ENCODE results near the gene STEEP1. TPM values are rescaled to one million over a fixed set of nuclear protein-coding genes. Genes with fewer than 3 reads are reported as not detected.

STEEP1 gene
- total RNA-seq, 1 donor from 2014 or later: 18.3 TPM

GRCh38 chrX:119549327-119550016, 15.7 kb downstream of the STEEP1 start:
- TF ChIP-seq CTCF (IDR thresholded peaks at IDR 0.05; ENCODE audit: unreplicated experiment): no peak
- no peak for DNase-seq (ENCODE audit: low spot score, unreplicated experiment)
- no peak overlapping the region for H3K4me3 Mint-ChIP-seq (ENCODE audit: low read depth)
- no peaks in the 10 kb centered on the region for H3K36me3 Mint-ChIP-seq (ENCODE audit: insufficient read depth)
- H3K27ac Mint-ChIP-seq: no peak overlapping the region
- H3K27me3 Mint-ChIP-seq: no peaks in the 10 kb centered on the region
- peaks cover 6% of the 10 kb centered on the region for H3K9me3 Mint-ChIP-seq (ENCODE audit: low read depth)
- H3K4me1 Mint-ChIP-seq (ENCODE audit: low read depth): no peaks in the 10 kb centered on the region

- Mint-ChIP-seq H3K9me3 (ENCODE audit: low read depth) (peaks cover 11% of the 10 kb centered on the region), H3K36me3 (ENCODE audit: insufficient read depth) (peaks cover 8% of the 10 kb centered on the region), H3K27ac (no peak overlapping the region), H3K27me3 (no peaks in the 10 kb centered on the region), H3K4me1 (ENCODE audit: low read depth) (no peaks in the 10 kb centered on the region), H3K4me3 (ENCODE audit: low read depth) (no peak overlapping the region)
- no peak for TF ChIP-seq CTCF (IDR thresholded peaks at IDR 0.05; ENCODE audit: unreplicated experiment)
- no peak for DNase-seq (ENCODE audit: low spot score, unreplicated experiment)
These were observed 24.0 kb downstream of the STEEP1 start for GRCh38 chrX:119541188-119541587.

- H3K36me3 Mint-ChIP-seq (ENCODE audit: insufficient read depth): peaks cover 8% of the 10 kb centered on the region
- no peak overlapping the region for H3K27ac Mint-ChIP-seq
- no peaks in the 10 kb centered on the region for H3K27me3 Mint-ChIP-seq
- no peaks in the 10 kb centered on the region for H3K4me1 Mint-ChIP-seq (ENCODE audit: low read depth)
- peaks cover 11% of the 10 kb centered on the region for H3K9me3 Mint-ChIP-seq (ENCODE audit: low read depth)
- DNase-seq (ENCODE audit: low spot score, unreplicated experiment): no peak
- TF ChIP-seq CTCF (IDR thresholded peaks at IDR 0.05; ENCODE audit: unreplicated experiment): no peak
- no peak overlapping the region for H3K4me3 Mint-ChIP-seq (ENCODE audit: low read depth)
These were observed 25.3 kb downstream of the STEEP1 start for GRCh38 chrX:119539872-119540271.

- TF ChIP-seq CTCF (IDR thresholded peaks at IDR 0.05; ENCODE audit: unreplicated experiment): no peak
- peaks cover 8% of the 10 kb centered on the region for H3K36me3 Mint-ChIP-seq (ENCODE audit: insufficient read depth)
- no peaks in the 10 kb centered on the region for H3K27me3 Mint-ChIP-seq
- H3K4me3 Mint-ChIP-seq (ENCODE audit: low read depth): no peak overlapping the region
- H3K9me3 Mint-ChIP-seq (ENCODE audit: low read depth): peaks cover 21% of the 10 kb centered on the region
- no peak overlapping the region for H3K27ac Mint-ChIP-seq
- no peaks in the 10 kb centered on the region for H3K4me1 Mint-ChIP-seq (ENCODE audit: low read depth)
- DNase-seq (ENCODE audit: low spot score, unreplicated experiment): no peak
These were observed 27.7 kb downstream of the STEEP1 start for GRCh38 chrX:119537487-119537886.

GRCh38 chrX:119529345-119530276, 35.6 kb downstream of the STEEP1 start:
- Mint-ChIP-seq H3K4me3 (ENCODE audit: low read depth) (no peak overlapping the region), H3K36me3 (ENCODE audit: insufficient read depth) (no peaks in the 10 kb centered on the region), H3K4me1 (ENCODE audit: low read depth) (no peaks in the 10 kb centered on the region), H3K27ac (no peak overlapping the region), H3K9me3 (ENCODE audit: low read depth) (peaks cover 16% of the 10 kb centered on the region), H3K27me3 (no peaks in the 10 kb centered on the region)
- no peak for DNase-seq (ENCODE audit: low spot score, unreplicated experiment)
- TF ChIP-seq CTCF (IDR thresholded peaks at IDR 0.05; ENCODE audit: unreplicated experiment): no peak
